ENCODE data around the gene PPP2R2B. TPM values are rescaled to one million over a fixed set of nuclear protein-coding genes. Genes with fewer than 3 reads are reported as not detected.

The PPP2R2B gene
- total RNA-seq, 1 donor from 2014 or later, result 0.29 TPM

DNA sequence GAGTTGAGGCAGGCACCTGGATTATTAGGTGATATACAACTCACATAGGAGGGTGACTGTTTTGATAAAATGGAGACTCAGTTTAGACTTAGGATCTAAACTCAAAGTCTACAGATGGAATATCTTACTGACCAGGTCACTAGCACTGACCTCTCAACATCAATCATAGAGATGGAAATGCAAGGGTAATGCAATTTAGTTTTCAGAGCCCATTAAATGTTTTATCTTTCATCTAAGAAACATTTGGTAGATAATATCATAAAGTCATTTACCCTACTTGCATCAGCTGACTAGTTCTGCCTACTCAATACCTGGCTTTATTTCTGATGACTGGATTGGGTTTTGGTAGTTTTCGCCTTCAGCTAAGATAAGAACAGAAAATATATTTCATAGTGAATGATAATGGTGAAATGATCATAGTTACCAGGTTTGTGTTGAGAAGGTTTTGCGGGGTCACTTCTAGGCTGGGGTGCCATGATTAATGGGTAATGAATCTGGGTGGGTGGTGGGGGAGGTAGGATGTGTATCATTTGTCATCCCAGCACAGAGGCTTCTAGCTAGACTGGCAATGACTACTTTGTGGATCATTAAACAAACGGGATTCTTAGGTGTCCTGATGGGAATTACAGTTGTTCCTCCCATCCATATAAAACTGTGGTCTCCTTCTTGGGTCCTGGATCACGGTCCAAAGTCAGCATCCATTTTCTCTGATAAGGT lies 173.4 kb downstream of the PPP2R2B start:
- DNase-seq (ENCODE audit: low spot score), result no peak

DNA sequence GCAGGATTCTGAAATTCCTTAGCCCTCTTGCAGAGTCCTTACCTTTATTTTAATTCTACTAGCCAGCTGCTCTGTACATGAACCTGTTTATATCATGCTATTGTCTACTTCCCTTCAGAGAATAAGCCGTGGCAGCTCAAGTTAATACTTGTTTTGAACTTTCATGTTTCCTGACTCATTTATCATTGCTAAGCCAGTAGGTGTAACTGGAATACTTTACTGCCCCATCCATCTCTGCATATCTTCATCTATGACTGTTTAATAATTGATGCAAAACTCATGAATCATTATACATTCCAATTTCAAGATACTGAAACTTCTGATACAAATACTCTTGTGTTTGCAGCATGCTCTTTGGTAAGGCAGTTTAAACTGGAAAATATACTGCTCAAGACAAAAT lies 174.7 kb downstream of the PPP2R2B start:
- no peak for DNase-seq (ENCODE audit: low spot score)

DNA sequence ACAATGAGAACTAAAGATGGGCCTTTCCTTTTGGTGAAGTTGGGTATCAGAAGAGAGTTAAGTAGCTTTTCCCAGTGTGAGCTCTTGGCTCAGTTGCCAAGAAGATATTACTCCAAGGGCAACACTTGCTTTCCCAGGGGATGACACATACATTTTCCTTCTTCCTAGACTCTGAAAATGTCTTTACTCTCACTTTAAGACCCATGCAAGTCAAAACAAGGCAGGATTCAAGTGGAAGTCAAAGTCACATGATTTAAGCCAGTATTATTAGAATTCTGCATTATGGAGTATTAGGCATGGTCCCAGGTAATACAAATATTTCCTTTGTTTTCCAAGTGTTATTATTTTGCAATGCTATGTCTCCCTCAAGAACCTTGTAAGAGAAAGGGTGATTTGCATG lies 175.1 kb downstream of the PPP2R2B start:
- no peak for DNase-seq (ENCODE audit: low spot score)

DNA sequence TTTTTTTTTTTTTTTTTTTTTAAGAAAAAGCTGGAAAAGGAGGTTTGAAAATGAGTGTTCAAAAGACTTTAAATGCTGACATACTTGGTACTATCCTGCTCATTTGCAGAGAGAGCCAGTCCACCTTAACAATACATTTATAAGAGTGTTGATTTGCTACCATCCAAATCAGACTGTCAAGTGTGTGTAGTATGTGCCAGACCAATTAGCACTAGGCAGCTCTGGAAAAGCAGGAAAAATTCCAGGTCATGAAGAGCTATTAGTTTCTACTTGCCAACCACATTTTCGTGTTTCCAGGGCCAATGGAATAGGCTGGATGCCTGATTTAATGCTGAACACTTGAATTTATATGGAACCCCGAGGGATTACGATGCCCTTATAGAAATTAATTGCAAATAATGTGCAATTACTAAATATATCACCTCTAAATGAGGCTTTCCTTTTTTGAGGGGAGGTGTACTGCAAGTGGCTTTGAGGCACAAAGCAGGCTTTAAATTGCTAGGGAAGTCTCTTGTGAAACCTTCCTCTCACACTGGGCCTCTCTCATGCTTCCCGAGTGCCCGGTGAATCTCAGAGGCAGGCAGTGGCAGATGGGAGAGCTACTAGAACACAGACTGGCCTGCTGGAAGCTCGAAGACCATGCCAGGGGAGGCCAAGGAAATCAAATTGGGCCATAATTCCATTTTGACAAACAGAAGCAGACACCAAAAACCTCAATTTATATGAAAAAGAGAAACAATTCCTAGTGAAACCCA lies 178.7 kb downstream of the PPP2R2B start:
- no peak for DNase-seq (ENCODE audit: low spot score)

DNA sequence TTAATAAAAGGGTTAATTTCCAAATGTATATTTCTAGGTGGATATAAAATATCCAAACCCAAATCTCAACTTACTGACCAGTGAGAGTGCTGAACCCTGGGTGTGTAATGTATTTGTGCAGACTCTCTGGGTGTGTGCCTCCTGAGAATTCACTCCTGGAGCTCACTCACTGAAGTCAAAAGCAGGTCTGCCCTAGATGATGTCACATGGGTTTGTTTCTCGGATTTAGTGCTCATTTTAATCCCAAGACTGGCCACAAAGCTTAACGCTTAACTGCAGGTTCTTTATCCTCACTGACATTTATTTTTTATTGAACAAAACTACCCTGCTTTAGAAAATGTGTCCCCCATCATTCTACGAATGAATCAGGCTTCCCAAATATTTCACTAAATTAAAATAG lies 179.4 kb downstream of the PPP2R2B start:
- DNase-seq (ENCODE audit: low spot score), result no peak

DNA sequence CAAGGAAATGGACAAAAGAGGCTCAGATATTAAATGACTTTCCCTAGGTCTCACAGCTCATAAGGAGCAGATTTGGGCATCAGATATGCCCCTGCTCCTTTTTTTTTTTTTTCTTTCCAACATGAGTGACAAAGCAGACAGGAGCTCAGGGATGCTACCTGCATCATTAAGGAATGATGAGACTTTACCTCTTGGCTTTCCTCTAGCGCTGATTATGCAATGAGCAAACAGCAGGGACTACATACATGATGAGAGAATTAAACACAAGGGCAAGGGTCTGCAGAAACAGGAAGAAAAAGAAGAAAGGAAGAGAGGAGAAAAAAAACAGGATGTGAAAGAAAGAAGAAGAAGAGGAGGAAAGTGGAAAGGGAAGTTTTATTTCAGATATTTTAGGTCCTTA lies 179.9 kb downstream of the PPP2R2B start:
- DNase-seq (ENCODE audit: low spot score), result no peak

DNA sequence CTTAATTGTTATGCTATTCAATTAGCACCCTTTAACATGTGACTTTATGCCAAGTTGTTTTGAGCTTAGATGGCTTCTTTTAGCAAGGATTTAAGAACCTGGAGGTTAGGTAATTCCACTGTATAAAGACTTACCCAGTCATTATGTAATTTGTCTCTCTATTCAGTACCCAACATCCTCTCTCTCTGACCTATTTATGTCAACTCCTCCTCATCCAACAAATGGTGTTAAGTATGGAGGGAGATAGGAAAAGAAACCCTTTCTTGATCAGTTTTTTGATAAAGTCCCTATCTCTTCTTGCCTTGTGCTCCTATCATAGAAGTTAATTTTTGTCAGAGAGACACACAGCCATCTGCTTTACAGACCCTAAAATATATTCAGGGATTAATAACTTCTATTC lies 181.3 kb downstream of the PPP2R2B start:
- no peak for DNase-seq (ENCODE audit: low spot score)

DNA sequence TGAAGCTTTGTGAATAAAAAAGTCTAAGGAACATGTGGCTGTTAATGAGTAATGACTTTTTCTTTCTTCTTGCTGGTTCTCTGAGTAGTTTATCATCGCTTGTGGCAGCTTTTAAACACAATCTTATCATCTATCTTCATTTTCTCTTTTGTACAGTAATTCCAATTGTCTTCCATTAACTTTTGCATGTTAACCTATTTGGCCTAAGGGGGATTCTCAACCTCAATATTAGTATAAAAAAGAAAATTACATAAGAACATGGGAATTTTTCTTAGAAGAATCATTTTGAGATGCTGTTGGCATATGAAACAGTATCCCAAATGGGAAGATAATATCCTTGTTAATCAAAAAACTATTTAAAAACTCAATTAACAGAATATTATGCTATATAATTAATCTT lies 182.9 kb downstream of the PPP2R2B start:
- no peak for DNase-seq (ENCODE audit: low spot score)

DNA sequence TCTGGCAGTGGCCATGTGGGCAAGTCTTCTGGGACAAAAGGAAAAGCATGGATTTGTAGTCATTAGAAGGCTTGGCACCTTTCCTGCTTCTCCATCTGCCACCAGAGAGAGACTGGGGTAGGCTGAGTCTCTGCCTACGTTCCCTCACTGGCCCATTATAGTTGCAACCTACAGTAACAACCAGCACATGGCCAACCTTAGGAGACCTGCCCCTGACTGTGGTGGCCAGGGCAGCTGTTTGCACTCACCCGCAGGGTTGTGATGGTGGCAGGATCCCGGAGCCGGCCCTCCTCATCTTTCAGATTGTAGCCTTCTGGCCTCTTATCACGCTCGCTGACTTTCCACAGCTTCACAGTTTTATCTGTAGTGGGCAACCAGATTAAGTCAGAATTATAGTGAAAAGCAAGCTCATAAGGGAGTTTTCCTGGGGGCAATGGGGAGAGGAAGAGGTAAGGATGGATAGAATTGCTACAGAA lies 187.6 kb downstream of the PPP2R2B start:
- no peak for DNase-seq (ENCODE audit: low spot score)

DNA sequence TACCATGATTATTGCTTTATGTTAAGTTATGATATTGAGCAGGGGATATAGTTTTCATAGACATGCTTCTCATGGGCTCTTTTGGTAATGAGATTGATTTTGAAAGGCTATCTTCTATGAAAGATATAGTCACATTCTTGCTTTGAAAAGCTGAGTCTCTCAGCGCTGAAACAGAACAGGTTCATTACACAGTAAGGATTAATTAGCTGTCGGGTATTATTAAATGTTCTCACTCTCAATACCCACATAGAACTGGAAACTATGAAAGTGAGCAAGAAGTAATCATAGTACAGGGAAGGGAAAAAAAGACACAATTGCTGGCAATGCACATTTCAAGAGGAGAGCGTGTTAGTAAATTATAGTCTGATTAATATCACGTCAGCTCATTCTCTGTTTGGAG lies 190.9 kb downstream of the PPP2R2B start:
- DNase-seq (ENCODE audit: low spot score), result no peak

DNA sequence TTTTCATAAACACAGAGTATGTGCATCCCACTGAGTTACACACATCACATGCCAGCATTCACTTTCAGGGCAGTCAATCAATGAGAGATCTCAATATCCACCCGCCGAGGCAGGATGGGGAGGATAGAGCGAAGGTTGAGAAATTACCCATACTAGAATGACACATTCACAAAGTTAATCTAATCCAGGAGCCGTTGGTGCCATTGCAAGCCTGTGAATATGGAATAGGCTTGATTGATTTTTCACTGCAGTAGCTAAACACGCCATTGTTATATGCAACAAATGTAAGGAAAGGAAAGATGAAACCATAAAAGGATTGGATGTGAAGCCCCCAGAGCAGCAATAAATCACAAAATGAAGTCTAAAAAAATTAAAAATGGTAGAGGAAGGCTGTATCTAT lies 194.7 kb downstream of the PPP2R2B start:
- DNase-seq (ENCODE audit: low spot score), result no peak

DNA sequence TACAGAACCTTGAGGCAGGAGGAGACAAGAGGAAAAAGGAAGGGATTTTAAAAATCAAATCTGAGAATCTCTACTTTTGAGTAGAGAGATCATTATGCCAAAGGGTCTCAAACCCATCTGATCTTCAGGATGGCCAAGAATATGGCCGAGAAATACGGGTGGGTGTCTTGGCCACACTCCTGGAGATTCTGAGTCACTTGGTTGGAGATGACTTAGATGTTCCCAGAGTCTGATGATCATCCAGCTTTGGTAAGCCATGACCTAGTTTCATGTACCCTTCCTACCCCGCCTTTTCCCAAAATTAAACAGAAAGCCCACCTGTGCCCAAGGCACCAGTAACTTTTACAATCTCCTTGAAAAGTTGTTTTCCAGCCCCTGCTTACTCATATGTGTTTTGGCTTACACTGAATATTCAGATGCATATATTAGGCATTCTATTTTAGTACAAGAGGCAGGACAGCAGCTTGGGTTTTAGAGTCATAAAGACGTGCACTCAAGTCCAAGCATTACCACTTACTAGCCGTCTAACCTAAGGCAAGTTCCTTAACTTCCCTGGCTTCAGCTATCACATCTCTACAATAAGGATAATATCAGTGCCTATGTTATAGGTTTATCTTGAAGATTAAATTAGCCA lies 195.5 kb downstream of the PPP2R2B start:
- no peak for DNase-seq (ENCODE audit: low spot score)

DNA sequence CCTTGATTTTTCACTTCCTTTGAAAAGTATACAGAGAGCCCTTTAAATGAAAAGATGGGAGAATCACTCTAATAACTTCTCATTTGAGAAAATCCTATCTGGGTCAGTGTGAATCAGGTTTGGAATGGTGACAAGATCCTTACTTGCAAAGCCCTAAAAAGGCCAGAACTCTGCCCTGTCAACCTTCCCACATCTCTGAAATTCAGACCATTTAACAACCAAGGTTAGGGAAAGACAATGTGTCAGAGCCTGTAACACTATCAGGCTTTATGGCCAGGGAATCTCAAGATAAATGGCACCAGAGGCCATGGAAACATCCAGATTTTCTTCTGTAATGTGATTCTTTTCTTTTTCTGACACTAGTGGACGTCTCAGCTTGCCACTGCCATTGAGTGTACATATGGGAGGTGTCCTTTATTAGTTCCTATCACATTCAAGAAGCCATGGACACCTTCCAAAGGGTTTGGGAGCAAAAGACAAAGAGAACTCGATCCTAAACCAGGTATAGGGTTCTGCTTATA lies 196.9 kb downstream of the PPP2R2B start:
- no peak for DNase-seq (ENCODE audit: low spot score)

DNA sequence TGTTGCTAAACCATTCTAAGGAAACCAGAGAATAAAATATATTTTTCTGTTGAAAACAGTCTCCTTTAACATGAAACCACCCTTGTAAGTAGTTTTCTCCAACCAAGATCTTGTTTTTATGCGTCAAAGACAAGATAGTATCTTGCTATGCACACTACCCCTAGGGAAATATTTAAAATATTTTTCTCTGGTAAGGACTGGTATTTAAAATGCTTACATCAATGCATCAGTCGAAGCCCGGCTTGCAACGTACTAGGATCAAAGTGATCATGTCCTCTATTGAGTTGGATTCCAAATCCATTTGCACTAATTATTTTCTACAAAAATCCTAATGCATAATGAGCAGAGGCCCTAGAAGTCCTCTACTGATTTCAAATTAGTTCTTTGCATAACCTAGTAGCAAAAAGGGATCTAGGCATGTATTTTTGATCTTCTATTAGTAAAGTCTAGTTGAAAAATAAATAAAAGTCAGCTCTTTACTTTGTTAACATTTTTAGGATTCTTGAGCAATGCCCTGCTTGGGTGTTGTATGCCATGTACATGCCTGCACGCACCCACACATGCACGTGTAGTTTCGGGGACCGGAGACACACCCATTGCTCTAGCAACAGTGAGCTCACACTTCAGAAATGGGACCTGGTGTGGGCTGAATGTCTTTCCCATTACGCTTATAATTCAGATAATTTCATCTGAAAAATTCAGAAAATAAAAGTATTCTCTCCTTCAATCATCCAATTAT lies 197.5 kb downstream of the PPP2R2B start:
- no peak for DNase-seq (ENCODE audit: low spot score)

DNA sequence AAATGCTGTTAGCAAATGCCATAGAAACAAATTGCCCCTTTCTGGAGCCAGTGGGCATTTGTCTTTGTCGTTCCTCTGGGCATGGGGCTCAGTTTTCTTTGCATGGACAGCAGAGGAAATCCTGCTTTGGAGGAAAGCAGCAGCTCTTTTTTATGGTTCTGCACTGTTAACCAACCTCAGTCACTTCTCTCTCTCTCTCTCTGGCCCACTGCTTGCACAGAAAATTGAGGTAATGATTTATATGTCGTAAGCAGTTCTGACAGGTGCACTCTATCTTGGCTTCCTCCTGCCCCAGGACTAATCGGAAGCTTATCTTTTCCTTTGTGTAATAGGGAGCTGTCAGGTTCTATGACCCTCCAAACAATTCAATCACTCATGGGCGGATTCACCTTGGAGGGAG lies 202.9 kb downstream of the PPP2R2B start:
- DNase-seq (ENCODE audit: low spot score), result no peak

DNA sequence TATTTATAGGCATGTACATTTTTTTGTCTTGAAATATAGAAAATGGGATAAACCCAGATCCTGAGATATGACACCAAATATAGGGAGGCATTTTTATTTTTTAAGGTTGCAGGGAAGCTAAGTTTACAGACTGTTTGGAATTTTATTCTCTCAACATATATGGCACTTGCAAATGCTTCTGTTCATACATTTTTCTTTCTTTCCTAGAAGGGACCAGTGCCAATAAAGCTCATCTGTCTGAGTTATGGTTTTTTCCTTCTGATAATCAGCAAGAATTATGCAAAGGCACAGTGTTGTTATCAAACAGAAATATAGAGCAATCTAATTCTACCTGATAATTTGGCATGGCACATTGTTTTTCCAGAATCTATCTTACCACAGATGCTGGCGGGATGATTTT lies 205.7 kb downstream of the PPP2R2B start:
- no peak for DNase-seq (ENCODE audit: low spot score)

DNA sequence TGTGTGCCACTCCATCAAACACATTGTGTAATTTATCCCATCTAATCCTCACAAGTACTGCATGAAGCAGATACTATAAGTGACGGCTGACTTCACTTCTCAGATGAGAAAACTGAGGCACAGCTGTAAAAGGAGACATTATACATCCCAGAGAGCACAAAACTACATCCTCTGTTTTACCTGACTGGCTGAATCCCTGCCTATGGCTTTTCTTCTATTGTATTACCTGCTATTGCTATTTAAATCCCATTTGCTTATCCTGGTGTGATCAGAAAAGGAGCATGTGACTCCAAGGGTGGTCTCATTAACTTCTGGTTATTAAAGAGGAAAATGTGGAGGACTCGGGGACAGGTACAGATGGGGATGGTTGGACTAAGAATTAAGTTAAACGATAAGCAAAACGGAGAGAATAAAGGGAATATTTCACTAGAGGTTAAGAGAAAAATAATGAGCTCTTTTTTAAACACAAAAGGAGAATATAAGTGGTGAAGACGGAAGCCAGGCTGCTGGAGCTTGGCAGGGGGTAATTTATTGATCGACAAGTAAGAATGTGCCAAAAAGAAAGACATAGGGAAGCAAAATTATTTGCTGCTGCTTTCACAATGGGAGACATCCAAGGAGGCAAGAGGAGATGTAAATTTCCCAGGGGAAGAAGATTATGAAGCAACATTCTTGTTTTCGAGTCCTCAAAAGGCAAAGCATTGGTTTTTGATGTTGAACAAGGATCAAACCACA lies 206.8 kb downstream of the PPP2R2B start:
- DNase-seq (ENCODE audit: low spot score), result no peak

DNA sequence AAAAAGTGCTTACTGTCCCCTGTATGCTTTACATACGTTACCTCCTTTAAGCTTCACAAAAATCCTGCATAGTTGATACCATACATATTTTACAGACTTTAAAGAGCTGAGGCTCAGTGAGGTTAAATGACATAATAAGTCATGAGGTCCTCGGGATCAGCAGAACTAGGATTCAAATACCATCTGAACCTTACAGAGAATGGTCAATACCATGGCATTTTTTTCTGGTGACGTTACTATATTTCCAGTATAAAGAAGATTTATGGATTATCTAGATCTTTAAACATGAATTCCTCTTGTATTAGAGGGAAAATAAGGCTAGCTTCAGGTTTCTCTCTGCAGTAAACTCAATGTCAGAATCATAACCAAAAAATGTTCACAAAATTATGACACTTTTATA lies 208.9 kb downstream of the PPP2R2B start:
- DNase-seq (ENCODE audit: low spot score), result no peak

DNA sequence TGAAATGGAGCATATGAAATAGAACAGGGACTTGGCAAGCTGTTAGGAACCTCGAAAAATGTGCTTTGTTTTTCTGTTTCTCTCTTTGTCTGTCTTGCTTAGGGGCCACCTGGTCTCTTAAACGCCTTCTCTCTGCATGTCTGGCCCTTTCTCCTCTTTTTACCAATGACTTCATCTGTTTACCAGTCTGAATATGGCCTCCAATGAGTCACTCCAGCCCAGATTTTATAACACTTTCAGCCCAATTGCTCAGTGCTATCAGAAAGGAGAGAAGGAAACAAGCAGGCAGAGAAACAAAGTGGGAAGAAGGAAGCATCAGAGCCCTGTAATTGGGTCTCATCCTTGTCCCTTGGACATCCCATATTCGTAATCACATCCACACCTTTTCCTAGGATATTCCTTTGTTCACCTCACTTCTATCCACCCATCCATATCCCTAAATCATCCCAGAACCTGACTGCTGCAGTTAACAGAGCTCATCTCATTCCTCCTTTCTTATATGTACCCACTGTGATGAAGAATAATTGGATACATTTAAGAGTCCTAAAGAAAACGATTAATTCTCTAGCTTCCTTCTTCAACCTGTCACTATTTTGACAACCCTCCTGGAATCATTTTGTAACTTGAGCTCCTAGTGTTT lies 210.8 kb downstream of the PPP2R2B start:
- no peak for DNase-seq (ENCODE audit: low spot score)

DNA sequence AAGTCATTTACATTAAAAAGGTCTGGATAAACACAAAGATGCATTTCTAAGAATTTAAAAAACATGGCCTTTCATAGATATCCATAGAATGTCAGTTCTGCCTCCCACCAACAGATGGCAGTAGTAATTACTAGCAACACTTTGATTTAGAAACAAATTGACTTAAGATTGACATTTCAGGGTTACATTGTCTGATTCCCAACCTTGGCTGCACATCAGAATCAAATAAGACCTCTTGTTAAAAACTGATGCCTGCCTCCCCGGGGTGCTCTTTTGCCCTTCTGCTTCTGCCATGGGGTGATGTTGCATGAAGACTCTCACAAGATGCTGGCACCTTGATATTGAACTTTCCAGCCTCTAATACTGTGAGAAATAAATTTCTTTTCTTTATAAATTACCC lies 216.3 kb downstream of the PPP2R2B start:
- no peak for DNase-seq (ENCODE audit: low spot score)

All from mesenteric fat pad (tissue), 1 donor.